KBM-7 (cell line): ENCODE results near the gene PDE1C.

Experiments
- DNase-seq: peaks from one replicate; pipeline ENCODE4 v3.0.0-alpha.2; 2015
- in situ Hi-C: fragments of 300-500 bp; cut with MboI; formaldehyde crosslinking; loops from 2 replicates; pipeline ENCODE4 v1.14.3; 2020; ENCODE audit warnings: low sequenced_read_pairs, low pct_unique_long_range_greater_than_20kb, mixed read lengths

The PDE1C gene

DNA sequence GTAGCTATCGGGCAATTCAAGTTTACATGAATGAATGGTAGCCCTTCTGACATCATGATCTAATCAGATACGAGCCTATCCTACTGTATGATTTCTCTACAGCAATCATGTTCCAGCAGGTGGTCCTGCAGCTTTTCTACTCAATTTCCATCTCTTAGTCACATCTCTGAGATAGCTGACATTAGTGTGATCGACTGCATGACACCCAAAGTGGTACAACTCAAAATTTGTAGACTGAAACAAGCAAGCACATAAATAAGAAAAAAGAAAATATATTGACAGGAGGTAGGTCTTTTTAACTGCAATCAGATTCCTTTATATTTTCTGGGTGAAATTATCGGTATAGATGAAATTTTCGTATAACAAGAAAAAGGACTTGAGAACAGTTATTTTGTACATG is 251.2 kb downstream of the PDE1C start:
- in situ Hi-C loops = no loop called here
- no peak for DNase-seq

DNA sequence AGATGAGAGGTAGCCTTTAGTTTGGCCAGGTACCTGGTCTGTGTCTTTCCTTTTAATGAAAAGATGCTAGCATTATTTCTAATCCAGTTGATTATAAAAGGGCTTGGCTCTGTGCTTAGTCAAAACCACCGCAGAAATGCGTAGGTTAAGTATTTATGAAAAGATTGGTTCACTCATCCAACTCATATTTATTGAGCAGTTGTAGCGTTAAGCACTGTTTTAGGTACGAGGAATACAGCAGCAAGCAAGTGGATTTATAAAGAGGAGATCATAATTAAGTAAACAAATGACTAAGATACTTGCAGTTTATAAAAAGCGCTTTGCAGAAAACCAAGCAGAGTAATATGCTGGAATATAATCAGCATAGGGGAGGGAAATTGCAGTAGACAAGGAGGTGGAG is 253.4 kb downstream of the PDE1C start:
- DNase-seq = no peak
- in situ Hi-C loops = no loop called here

DNA sequence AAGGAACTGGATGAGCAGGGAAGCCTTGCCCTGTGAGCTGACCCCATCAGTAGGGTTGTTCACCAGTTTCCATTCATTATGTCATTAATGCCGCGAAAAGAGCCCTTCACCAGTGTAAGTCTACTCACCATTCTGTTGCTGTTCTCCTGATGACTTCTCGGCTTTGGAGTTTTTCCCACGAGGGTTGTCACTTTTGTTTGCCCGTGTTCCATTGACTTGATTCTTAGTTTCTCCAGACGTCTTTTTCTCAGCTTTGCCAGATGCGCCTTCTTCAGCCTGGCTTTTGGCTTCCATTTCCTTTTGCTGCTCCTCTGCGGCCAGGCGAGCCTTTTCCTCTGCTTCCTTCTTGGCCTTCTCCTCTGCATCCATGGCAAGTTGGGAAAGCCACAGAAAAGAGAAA is 254.4 kb downstream of the PDE1C start:
- in situ Hi-C loops = no loop called here

GRCh38 chr7:31814187-31814586 is 256.0 kb downstream of the PDE1C start:
- peak; percentile 23 for DNase-seq
- in situ Hi-C loops = no loop called here

More for the DNA sequence above, 254.4 kb downstream of the PDE1C start:
- no peak for DNase-seq

DNA sequence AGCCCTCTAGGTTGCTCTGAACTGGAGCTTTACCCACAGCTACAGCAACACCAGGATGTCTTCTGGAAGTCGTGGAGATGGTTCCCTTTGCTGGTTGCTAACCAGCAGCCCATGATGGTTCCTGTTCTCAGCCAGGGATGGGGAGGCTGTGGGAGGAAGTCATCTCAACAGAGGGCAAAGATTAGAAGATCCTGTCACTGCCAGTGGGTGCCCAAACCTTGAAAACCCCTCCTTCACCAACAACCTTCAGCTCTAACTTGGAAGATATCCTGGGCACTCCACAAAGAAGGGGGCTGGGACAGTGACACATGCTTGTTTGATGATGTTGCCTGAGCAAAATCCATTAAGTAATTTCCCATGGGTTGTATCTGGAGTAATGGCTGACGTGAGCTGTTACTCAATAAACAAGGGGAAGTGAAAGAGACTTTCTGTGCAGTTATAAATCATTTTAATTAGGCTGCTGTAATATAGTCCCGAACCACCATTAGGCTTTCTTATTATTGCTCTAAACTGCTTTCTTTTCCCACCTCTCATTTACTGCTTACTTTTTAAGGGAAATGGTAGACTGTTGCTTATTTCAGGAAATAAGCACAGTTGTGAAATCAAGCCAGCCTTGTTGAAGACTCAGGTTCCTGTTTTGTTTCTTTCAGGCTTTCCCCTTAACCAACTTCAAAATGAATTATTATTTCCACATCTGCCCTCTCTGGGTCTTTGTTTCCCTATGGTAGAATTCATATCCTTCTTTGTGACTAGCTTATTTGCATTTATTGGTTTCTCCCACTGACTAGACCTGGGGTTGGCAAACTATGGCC is 258.4 kb downstream of the PDE1C start:
- peak; percentile 83 for DNase-seq
- in situ Hi-C loops = no loop called here

DNA sequence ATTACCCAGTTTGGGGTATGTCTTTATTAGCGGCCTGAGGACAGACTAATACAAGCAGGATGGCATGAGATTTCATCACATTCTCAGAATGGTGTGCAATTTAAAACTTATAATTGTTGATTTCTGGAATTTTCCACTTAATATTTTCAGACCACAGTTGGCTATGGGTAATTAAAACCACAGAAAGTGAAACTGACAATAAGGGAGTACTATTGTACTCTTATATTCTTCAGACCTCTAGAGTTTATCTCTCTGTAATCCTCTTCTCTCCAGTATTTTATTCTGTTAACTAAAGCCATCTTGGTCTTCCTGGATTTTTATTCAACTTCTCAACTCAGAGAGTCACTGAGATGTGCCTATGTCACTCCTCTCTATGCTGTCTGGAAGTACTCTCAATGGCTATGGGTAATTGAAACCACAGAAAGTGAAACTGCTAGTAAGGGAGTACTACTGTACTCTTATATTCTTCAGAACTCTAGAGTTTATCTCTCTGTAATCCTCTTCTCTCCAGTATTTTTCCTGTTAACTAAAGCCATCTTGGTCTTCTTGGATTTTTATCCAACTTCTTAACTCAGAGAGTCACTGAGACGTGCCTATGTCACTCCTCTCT is 264.9 kb downstream of the PDE1C start:
- DNase-seq = no peak
- in situ Hi-C loops = no loop called here

DNA sequence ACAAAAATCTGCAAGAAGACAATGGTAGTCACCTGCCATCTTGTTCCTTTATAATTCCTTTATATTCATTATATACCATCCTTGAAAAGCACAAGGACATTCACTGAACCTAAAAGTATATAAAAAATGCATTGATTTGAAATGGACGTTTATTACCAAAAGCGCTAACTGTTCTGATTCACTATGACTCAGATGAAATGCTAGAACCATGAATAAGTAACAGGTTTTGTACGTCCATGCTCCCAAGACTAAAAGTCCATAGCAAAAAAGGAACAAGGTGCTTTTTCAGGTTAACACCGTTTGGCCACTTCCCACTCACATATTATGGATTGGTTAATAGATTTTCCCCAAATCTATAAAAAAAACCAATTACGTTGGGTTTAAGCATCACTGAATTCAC is 273.8 kb downstream of the PDE1C start:
- no peak for DNase-seq
- in situ Hi-C loops = no loop called here

DNA sequence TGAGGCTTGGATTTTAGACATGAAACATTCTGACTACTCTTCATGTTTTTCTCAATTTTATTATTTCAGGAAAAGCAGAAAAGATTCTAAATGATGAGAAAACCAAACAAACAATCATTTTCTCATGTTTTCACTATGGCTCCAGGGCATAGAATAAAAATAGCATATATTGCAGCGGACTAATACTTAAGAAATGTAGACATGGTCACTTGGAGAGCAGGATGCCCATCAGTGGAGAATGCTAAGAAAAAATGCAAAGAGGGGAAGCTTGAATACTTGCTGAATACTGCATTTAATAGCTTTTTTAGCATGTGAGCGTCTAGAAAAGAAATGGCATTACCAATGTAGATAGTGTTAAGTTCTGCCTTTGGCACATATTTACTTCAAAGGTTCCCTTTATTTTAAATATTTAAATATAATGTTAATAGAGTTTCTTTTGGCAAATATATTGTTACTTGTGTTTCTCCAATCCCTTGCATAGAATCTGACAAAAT is 275.3 kb downstream of the PDE1C start:
- in situ Hi-C loops = no loop called here
- DNase-seq = no peak

DNA sequence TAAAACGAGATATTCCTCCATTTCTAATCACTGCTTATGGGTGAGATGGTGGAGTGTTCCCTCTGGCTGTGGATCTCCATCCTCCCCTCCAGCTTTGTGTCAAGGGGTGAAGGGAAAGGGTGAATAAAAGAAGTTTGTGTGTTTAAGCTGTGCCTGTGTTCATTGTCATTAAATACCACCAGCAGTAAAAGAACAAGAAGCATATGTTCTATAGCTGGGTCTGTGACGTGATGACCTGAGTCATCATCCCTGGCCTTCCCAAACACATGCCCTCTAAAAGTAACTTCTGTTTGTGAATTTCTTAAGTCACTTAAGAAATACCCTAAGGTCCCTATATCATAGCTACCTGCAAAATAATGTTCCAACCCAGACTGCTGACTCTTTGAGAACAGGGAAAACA is 278.3 kb downstream of the PDE1C start:
- DNase-seq = no peak
- in situ Hi-C loops = no loop called here

DNA sequence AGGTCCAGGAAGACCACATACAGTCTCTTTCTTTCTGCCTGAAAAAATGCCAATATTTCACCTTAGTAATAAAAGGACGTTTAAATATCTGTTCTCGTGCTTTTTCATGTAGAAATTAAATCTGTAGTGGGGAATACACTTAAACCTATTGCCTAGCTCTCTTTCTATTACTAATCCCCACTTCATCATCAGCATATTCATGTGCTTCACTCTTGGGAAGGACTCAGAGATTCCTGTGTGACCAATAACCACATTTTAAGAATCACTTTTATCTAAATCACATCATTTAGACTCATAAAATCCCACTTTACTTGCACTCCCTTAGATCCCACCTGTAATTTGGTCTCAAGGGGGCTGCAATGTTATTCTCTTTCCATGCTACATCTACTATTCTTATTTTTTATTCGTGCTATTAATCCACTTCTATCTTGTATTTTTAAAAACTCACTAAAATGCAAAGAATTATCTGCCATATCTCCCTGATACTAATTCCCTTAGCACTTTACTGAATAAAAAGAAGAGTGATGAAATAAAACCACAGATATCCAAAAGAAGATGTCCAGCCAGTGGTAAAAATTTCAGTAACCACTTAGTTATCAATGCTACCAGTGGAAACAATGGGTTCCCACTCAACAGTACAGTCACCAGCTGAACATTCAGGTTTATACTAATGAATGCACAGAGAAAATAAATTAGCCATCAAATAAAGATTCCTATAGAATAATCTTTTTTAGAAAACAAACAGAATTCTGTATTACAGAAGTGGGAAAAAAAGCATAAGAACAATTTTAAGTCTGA is 281.1 kb downstream of the PDE1C start:
- in situ Hi-C loops = no loop called here

DNA sequence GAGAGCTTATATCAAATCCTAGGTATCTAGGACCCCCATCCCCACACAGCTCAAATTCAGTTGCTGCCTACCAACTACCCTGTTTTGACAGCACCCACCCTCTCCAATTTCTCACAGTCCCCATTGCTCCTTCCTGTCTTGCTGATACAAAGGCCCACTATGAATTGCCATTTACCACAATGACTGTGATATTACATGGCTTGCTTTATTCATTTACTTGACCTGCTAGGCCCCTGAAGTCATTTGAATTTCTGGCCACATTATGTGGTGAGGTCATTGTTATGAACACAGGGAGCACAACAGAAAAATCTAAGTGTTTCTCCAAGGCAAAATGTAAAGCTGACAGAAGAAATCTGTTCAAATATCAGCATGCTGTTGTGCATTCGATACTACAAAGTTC is 281.8 kb downstream of the PDE1C start:
- in situ Hi-C loops = no loop called here
- DNase-seq = no peak

More for the DNA sequence above, 281.1 kb downstream of the PDE1C start:
- DNase-seq = no peak

- no peak for DNase-seq
- in situ Hi-C loops = no loop called here
These were observed 283.9 kb downstream of the PDE1C start for GRCh38 chr7:31786326-31786725.

GRCh38 chr7:31785101-31785500 is 285.1 kb downstream of the PDE1C start:
- in situ Hi-C loops = no loop called here
- DNase-seq = no peak

DNA sequence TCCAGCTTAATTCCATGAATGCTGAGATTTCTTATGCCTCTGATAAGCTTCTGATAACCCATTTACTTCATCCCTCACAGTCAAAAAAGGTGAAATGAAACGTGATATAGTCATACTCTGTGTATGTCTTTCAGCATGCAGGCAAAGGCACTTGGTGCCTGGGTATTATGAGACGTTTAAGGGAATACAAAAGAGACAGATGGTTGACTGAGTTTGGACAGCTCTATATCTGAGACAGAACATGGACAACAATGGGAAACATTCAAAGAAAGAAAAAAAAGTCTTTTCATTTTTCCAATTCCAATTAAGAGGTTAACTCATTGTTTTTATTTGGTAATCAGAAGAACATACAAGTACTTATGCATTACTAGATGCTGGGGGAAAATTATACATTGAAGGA is 287.0 kb downstream of the PDE1C start:
- in situ Hi-C loops = no loop called here
- no peak for DNase-seq

DNA sequence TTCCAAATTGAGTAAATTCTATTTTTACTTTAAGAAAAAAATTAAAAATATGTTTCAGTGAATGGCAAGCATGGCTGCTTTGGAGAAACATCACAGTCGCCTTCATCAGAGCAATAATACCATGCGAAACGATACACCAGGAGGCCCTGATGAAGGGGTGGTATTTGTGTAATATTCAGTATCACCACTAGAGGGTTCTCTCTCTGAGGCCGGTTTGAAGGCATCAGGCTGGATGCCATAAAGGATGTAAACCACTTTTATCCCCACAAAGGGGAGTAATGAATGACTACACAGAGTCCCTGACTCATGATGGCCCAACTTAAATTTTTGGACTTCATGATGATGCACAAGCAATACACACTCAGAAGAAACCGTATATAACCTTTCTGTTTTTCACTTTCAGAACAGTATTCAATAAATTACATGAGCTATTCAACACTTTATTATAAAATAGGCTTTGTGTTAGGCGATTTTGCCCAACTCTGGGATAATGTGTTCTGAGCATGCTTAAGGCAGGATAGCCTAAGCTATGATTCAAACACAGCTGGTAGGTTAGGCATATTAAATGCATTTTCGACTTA is 287.7 kb downstream of the PDE1C start:
- in situ Hi-C loops = no loop called here
- peak; percentile 66 for DNase-seq

DNA sequence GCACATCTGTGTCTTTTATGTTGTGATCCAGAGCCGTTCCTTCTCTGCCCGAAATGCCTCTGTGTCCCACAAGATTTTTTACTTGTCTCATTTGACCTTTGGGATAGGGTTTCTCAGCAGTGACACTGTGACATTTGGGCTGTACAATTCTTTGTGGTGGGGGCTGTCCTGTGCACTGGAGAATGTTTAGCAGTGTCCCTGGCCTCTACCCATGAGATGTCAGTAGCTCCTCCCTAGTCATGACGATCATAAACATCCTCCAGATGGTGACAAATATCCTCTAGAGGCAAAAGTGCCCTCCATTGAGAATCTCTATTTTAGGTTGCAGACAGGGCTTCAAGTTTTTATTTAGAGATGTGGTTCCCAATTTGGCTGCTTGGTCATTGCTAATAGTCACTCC is 291.9 kb downstream of the PDE1C start:
- in situ Hi-C loops = no loop called here
- DNase-seq = no peak

DNA sequence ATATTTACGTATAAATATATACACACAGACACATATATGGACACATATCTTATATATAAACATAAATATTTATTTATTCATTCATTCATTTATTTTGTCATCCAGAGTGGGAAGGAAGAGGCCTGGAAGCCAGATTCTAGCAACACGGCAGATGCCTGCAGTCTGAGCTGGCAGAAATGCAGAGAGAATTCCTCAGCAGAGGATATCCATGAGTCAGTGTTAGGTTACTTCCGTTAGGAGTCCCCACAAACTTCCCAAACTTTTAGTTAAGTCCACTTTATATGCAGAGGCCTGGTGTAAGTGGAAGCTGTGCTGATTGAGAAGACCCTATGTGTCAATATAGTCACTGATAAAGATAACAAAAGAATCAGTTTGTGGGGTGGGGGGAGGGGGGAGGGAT is 293.6 kb downstream of the PDE1C start:
- no peak for DNase-seq
- in situ Hi-C loops = no loop called here

DNA sequence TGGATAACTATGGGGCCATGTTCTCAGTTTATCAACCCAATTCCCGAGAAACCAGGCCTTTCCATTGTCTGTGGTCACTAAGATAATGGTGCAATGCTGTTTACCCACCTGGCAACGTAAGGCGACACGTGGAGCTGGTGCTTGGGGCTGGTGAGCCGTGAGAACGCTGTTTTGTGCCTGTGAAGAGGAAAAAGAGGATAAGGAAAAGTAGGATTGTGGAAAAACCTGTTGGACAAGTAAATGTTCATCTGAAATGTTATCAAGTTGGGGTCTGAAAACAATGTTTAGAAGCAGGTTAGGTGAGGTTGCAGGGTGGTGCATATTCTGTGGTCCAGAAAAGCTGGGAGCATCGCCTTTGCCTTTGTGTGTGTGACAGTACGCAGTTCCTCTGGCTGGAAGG is 294.7 kb downstream of the PDE1C start:
- in situ Hi-C loops = no loop called here
- DNase-seq = no peak

GRCh38 chr7:31772211-31772610 is 298.0 kb downstream of the PDE1C start:
- no peak for DNase-seq
- in situ Hi-C loops = no loop called here
